ENCODE measurements around the gene NPIPB5.
"Not testable (repeated sequence)": the region's sequence is repeated elsewhere in the genome, so short reads cannot be mapped to it uniquely, and the experiment has no call there.

NPIPB5 gene

DNA sequence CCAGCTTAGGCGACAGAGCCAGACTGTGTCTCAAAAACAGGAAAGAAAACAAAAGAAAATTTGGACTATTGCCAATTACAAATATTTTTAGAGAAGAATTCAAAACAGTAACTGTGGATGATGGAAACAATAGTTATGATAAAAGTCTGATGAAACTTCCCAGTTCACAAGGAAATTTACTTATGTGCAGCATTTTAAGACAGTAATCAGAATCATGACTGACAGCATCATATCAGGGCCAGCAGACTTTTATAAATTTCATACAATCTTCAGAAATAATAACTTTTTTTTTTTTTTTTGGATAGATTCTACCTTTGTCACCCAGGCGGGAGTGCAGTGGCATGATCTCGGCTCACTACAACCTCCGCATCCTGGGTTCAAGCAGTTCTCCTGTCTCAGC lies at the start of gene NPIPB5:
Gene NPIPB5 (plus strand): TSS at position 301 of the 400 bp plus-strand sequence. CDS start 2,911 bp downstream, outside the sequence.
- DNase-seq: not testable (repeated sequence)

DNA sequence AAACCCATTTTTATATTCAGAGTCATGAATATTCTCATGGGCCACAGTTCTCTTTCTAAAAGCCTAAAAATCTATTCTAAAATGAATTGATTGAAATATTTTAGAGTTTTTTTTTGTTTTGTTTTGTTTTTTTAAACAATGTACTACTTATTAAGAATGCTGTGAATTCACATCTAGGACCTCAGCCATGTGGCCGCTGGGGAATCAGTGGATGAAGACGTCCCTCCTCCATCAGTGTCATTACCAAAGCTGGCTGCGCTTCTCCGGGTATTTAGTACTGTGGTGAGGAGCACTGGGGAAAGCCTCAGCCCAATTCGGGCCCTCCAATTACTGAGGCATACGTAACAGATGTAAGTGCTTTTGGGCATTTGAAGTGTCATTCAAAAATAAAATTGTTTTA lies 41.8 kb upstream of the NPIPB5 start:
- not testable (repeated sequence) for DNase-seq

DNA sequence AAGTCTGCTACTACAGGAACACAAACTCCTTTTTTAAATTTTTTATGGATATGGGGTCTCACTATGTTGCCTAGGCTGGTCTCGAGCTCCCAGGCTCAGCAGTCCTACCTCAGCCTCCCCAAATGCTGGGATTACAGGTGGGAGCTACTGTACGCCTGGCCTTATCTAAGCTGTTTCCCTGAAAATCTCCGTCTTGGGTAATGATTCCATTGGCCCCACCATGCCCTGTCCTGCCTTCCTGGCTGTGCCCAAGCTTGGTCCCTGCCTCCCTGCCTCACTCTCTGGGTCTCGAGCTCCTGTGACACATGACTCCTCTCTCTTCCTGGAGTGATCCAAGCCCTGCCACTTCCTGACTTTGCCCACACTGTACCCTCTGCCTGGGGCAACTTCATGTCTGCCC lies 27.3 kb downstream of the NPIPB5 start:
- not testable (repeated sequence) for DNase-seq

GRCh38 chr16:22544809-22545208 lies 34.1 kb downstream of the NPIPB5 start:
- not testable (repeated sequence) for DNase-seq

DNA sequence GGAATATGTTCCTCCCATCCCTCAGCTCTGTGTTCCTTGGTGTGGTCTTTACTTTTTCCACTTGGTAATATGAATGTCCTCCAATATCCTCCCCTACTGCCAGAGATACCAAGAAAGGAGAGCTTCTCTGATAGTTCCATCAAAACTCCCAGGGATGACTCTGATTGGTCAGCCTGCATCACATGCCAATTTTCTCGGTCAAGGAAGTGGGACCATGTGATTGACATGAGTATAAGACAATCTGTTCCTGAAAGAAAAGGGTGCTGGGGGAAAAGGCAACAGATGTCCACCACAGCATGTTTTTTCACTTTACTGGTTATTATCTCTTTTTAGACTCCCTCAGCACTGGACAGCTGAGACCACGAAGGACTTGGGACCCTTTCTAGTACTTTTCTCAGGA lies 35.9 kb downstream of the NPIPB5 start:
- DNase-seq: not testable (repeated sequence)

DNA sequence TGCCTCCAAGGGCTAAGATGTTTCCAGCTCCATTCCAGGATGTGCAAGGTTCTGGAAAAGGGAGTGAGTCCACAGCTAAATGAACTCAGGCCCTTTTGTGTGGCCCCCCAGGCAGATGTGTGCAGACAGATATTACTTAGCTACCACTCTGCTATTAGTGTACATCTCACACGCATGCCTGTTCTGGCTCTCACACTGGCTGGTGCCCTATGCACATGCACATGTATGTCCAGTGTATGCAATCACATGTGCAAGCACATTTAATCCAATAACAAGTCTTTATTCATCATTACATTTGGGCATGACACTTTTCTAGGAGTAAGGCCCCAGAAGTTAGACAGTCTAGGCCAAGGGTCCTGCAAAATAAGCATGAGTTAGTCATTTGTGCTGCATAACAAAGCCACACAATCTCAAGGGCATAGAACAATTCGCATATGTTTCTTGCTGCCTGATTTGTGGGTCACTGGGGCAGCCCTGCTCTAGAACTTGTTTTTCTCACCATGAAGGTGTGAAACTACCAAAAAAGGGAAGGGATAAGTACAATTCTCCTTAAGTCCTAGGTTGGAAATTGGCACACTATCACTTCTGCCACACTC lies 36.6 kb downstream of the NPIPB5 start:
- not testable (repeated sequence) for DNase-seq

- DNase-seq: not testable (repeated sequence)
These were observed 39.2 kb downstream of the NPIPB5 start for GRCh38 chr16:22549853-22550252.

DNA sequence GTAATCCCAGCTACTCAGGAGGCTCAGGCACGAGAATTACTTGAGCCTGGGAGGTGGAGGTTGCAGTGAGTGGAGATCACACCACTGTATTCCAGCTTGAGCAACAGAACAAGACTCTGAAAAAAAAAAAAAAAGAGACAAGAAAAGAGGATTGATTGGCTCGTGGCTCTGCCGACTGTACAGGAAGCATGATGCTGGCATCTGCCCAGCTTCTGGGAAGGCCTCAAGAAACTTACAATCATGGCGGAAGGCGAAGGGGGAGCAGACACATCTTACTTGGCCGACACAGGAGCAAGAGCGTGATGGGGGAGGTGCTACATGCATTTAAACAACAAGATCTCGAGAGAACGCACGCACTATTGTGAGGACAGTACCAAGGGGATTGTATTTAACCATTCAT lies 40.5 kb downstream of the NPIPB5 start:
- DNase-seq: not testable (repeated sequence)

- DNase-seq: not testable (repeated sequence)
These were observed 41.0 kb downstream of the NPIPB5 start for GRCh38 chr16:22551651-22552050.

- not testable (repeated sequence) for DNase-seq
These were observed 46.1 kb downstream of the NPIPB5 start for GRCh38 chr16:22556759-22557158.

All from right hindlimb (tissue), 1 donor.